Fibroblast of lung (primary cell): ENCODE data around the gene SYNM.

Experiments used
- EZH2 ChIP-seq: IDR thresholded peaks from 2 replicates; pipeline ENCODE4 v1.5.1; 2012; ENCODE audit warnings: low read length, control low read depth, mild to moderate bottlenecking; ENCODE audit errors: missing control alignments
- TF ChIP-seq, protein P1 (sequence below), 2 donors: IDR thresholded peaks in 1 of 2; conservative IDR thresholded peaks in 1 of 2; 1 replicate in 1 of 2; 2 replicates in 1 of 2; pipeline ENCODE4 v1.5.1; 2011 to 2012; ENCODE audit warnings: low read length in 2 of 2, control low read depth in 1 of 2, inconsistent platforms in 1 of 2, low read depth in 1 of 2, mild to moderate bottlenecking in 1 of 2

DNA sequence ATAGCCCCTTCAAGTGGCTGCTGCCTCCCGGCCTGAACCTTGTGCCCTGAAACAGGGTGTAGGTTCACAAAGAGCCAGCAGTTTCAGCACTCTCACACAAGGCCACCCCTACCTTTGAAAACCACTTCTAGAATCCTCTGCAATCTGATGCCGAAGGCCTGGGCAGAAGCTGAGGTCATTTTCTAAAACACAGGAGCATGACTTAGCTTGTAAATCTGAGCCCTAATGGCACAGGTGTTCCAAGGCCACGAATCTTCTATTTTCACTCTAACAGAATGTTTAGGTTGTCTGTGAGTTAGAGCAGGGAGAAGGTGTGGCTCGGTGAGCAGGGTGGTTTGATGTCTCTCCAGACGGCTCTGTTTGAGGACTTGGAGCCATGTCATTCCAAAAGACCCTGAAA is 62.3 kb downstream of the SYNM start:
- TF ChIP-seq, protein P1, sequence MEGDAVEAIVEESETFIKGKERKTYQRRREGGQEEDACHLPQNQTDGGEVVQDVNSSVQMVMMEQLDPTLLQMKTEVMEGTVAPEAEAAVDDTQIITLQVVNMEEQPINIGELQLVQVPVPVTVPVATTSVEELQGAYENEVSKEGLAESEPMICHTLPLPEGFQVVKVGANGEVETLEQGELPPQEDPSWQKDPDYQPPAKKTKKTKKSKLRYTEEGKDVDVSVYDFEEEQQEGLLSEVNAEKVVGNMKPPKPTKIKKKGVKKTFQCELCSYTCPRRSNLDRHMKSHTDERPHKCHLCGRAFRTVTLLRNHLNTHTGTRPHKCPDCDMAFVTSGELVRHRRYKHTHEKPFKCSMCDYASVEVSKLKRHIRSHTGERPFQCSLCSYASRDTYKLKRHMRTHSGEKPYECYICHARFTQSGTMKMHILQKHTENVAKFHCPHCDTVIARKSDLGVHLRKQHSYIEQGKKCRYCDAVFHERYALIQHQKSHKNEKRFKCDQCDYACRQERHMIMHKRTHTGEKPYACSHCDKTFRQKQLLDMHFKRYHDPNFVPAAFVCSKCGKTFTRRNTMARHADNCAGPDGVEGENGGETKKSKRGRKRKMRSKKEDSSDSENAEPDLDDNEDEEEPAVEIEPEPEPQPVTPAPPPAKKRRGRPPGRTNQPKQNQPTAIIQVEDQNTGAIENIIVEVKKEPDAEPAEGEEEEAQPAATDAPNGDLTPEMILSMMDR (conservative IDR thresholded peaks at IDR 0.05 in 1 of 2, IDR thresholded peaks at IDR 0.05 in 1 of 2; ENCODE audit: low read depth in 1 of 2, low read length in 2 of 2) = no peak
- TF ChIP-seq EZH2 = no peak
